ENCODE data around the gene MAP2K7.

DNA sequence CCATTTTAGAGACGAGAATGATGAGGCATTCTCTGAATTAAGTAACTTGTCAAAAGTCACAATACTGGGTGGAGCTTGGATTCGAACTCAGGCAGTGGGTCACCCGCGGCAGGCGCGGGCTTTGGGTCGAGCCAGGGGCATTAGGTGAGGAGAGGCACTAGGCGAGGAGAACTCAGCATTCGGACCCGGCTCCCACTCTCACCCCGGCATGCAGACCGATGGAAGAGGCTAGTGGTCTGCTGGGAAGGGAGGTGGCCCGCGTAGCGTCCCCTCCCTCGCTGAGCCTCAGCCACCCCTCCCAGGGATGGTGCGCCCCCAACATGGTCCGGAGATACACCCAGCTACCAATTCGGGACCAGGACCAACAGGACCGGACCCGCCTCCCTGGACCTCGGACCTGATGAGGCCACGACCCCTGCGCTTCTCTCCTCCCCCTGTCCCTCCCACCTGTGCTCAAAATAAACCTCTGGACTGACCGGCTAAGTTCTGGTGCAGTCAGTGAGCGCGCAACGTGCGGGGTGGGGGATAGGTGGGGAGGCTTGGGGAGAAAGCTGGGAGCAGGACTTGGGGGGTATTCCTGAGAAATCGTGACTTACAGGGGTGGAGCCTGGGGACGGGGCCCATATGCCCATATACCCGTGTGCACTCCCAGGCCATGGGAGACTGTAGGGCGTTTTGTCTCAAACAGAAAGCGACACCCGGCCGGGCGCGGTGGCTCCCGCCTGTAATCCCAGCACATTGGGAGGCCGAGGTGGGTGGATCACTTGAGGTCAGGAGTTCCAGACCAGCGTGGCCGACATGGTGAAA, 15.1 kb downstream of the MAP2K7 start:
- TF ChIP-seq, protein P1, sequence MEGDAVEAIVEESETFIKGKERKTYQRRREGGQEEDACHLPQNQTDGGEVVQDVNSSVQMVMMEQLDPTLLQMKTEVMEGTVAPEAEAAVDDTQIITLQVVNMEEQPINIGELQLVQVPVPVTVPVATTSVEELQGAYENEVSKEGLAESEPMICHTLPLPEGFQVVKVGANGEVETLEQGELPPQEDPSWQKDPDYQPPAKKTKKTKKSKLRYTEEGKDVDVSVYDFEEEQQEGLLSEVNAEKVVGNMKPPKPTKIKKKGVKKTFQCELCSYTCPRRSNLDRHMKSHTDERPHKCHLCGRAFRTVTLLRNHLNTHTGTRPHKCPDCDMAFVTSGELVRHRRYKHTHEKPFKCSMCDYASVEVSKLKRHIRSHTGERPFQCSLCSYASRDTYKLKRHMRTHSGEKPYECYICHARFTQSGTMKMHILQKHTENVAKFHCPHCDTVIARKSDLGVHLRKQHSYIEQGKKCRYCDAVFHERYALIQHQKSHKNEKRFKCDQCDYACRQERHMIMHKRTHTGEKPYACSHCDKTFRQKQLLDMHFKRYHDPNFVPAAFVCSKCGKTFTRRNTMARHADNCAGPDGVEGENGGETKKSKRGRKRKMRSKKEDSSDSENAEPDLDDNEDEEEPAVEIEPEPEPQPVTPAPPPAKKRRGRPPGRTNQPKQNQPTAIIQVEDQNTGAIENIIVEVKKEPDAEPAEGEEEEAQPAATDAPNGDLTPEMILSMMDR (IDR thresholded peaks at IDR 0.05) = no peak
- TF ChIP-seq, protein P2, sequence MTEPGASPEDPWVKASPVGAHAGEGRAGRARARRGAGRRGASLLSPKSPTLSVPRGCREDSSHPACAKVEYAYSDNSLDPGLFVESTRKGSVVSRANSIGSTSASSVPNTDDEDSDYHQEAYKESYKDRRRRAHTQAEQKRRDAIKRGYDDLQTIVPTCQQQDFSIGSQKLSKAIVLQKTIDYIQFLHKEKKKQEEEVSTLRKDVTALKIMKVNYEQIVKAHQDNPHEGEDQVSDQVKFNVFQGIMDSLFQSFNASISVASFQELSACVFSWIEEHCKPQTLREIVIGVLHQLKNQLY (CRISPR knock-in tag; IDR thresholded peaks at IDR 0.05) = no peak
- TF ChIP-seq JUN (CRISPR knock-in tag; IDR thresholded peaks at IDR 0.05) (no peak), ESRRA (CRISPR knock-in tag; IDR thresholded peaks at IDR 0.05; ENCODE audit: borderline replicate concordance) (no peak), TEAD4 (CRISPR knock-in tag; IDR thresholded peaks at IDR 0.05) (no peak), FOXP4 (CRISPR knock-in tag; IDR thresholded peaks at IDR 0.05) (no peak), ZNF232 (CRISPR knock-in tag; IDR thresholded peaks at IDR 0.05) (no peak)
- TF ChIP-seq, protein P3, sequence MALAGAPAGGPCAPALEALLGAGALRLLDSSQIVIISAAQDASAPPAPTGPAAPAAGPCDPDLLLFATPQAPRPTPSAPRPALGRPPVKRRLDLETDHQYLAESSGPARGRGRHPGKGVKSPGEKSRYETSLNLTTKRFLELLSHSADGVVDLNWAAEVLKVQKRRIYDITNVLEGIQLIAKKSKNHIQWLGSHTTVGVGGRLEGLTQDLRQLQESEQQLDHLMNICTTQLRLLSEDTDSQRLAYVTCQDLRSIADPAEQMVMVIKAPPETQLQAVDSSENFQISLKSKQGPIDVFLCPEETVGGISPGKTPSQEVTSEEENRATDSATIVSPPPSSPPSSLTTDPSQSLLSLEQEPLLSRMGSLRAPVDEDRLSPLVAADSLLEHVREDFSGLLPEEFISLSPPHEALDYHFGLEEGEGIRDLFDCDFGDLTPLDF (CRISPR knock-in tag; IDR thresholded peaks at IDR 0.05) = no peak
- TF ChIP-seq, protein P4, sequence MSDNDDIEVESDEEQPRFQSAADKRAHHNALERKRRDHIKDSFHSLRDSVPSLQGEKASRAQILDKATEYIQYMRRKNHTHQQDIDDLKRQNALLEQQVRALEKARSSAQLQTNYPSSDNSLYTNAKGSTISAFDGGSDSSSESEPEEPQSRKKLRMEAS (CRISPR knock-in tag; IDR thresholded peaks at IDR 0.05) = no peak
